ENCODE data around the gene SYP.

SYP gene

GRCh38 chrX:49163555-49164419 lies 36.2 kb downstream of the SYP start:
- DNase-seq (ENCODE audit: low read depth): peak; percentile 85
- TF ChIP-seq CTCF (IDR thresholded peaks at IDR 0.05; ENCODE audit: low read length, missing control alignments): peak; percentile 15
- H3K4me3 ChIP-seq (replicated peaks; ENCODE audit: low read depth, low read length): peak overlapping the region; percentile 32

- DNase-seq (ENCODE audit: low read depth): no peak
- TF ChIP-seq CTCF (IDR thresholded peaks at IDR 0.05; ENCODE audit: low read length, missing control alignments): no peak
- peak within 1 kb of the TSS; percentile 32 for H3K4me3 ChIP-seq (replicated peaks; ENCODE audit: low read depth, low read length)
Observed at GRCh38 chrX:49162620-49163019, 37.4 kb downstream of the SYP start, which contains the start of gene MAGIX. Gene MAGIX (plus strand): TSS chrX:49162758. CDS start chrX:49162890, 132 bp downstream.

GRCh38 chrX:49161632-49162031 lies 38.4 kb downstream of the SYP start:
- TF ChIP-seq CTCF (IDR thresholded peaks at IDR 0.05; ENCODE audit: low read length, missing control alignments): no peak
- no peak for DNase-seq (ENCODE audit: low read depth)

GRCh38 chrX:49160908-49161307 lies 39.1 kb downstream of the SYP start:
- no peak for TF ChIP-seq CTCF (IDR thresholded peaks at IDR 0.05; ENCODE audit: low read length, missing control alignments)
- no peak overlapping the region for H3K4me3 ChIP-seq (replicated peaks; ENCODE audit: low read depth, low read length)
- no peak for DNase-seq (ENCODE audit: low read depth)

More at GRCh38 chrX:49161632-49162031, 38.4 kb downstream of the SYP start:
- no peak overlapping the region for H3K4me3 ChIP-seq (replicated peaks; ENCODE audit: low read depth, low read length)

- TF ChIP-seq CTCF (IDR thresholded peaks at IDR 0.05; ENCODE audit: low read length, missing control alignments): no peak
- DNase-seq (ENCODE audit: low read depth): no peak
- H3K4me3 ChIP-seq (replicated peaks; ENCODE audit: low read depth, low read length): no peak overlapping the region
Observed at GRCh38 chrX:49157194-49157593, 42.8 kb downstream of the SYP start.

- peak; percentile 88 for DNase-seq (ENCODE audit: low read depth)
- TF ChIP-seq CTCF (IDR thresholded peaks at IDR 0.05; ENCODE audit: low read length, missing control alignments): peak; percentile 29
- peak overlapping the region; percentile 56 for H3K4me3 ChIP-seq (replicated peaks; ENCODE audit: low read depth, low read length)
Observed at GRCh38 chrX:49155900-49156837, 43.8 kb downstream of the SYP start.
